ENCODE data around the gene SNX25. TPM values are rescaled to one million over a fixed set of nuclear protein-coding genes. Genes with fewer than 3 reads are reported as not detected.

The SNX25 gene
- total RNA-seq, 1 donor from 2014 or later = 74.7 TPM

- ATAC-seq = peak; percentile 57 to 80
- intact Hi-C loops (cut with DNase I) = no loop called here
- Histone ChIP-seq H3K27ac (peak overlapping the region; percentile 38), H3K9me3 (peaks cover 5% of the 10 kb centered on the region), H3K4me1 (peaks cover 6% of the 10 kb centered on the region), H3K36me3 (no peaks in the 10 kb centered on the region), H3K4me3 (no peak overlapping the region), H3K27me3 (ENCODE audit: low read depth) (no peaks in the 10 kb centered on the region)
- DNase-seq = no peak
- no peak for TF ChIP-seq CTCF (IDR thresholded peaks at IDR 0.05)
Measured at GRCh38 chr4:185383451-185383850, 174.1 kb downstream of the SNX25 start.

- DNase-seq = no peak
- peaks cover 6% of the 10 kb centered on the region for H3K4me1 ChIP-seq
- H3K27me3 ChIP-seq (ENCODE audit: low read depth) = no peaks in the 10 kb centered on the region
- peak overlapping the region; percentile 38 for H3K27ac ChIP-seq
- intact Hi-C loops (cut with DNase I) = no loop called here
- ATAC-seq = no peak
- TF ChIP-seq CTCF (IDR thresholded peaks at IDR 0.05) = no peak
- no peak overlapping the region for H3K4me3 ChIP-seq
- no peaks in the 10 kb centered on the region for H3K36me3 ChIP-seq
- peaks cover 5% of the 10 kb centered on the region for H3K9me3 ChIP-seq
Measured at GRCh38 chr4:185384061-185384460, 174.7 kb downstream of the SNX25 start.

GRCh38 chr4:185384930-185385331 is 175.5 kb downstream of the SNX25 start:
- Histone ChIP-seq H3K36me3 (no peaks in the 10 kb centered on the region), H3K9me3 (peaks cover 5% of the 10 kb centered on the region), H3K27me3 (ENCODE audit: low read depth) (no peaks in the 10 kb centered on the region), H3K4me3 (no peak overlapping the region), H3K27ac (peak overlapping the region; percentile 38), H3K4me1 (peaks cover 6% of the 10 kb centered on the region)
- intact Hi-C loops (cut with DNase I) = no loop called here
- no peak for DNase-seq
- TF ChIP-seq CTCF (IDR thresholded peaks at IDR 0.05) = no peak
- no peak for ATAC-seq

GRCh38 chr4:185387957-185388356 is 178.6 kb downstream of the SNX25 start:
- intact Hi-C loops (cut with DNase I) = no loop called here

DNA sequence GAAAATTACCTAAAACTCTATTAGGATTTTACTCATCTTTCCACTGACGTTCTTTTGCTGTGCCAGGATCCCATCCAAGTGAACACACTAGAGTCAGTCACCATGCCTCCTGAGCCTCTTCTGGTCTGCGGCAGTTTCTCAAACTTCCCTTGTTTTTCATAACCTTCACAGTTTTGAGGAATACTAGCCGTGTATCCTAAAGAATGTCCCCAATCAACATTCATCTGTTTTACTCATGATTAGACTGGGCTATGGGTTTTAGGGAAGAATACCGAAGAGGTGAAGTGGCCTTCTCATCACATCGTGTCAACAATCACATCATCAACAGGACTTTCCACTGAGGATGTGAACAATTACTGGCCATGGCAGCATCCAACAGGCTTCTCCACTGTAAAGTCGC is 181.5 kb downstream of the SNX25 start:
- TF ChIP-seq CTCF (IDR thresholded peaks at IDR 0.05) = no peak
- no peaks in the 10 kb centered on the region for H3K36me3 ChIP-seq
- DNase-seq (no peak), ATAC-seq (no peak)
- H3K27me3 ChIP-seq (ENCODE audit: low read depth) = no peaks in the 10 kb centered on the region
- no peaks in the 10 kb centered on the region for H3K4me1 ChIP-seq
- H3K4me3 ChIP-seq = no peak overlapping the region
- intact Hi-C loops (cut with DNase I) = no loop called here
- H3K9me3 ChIP-seq = no peaks in the 10 kb centered on the region
- H3K27ac ChIP-seq = no peak overlapping the region

More at GRCh38 chr4:185387957-185388356, 178.6 kb downstream of the SNX25 start:
- TF ChIP-seq CTCF (IDR thresholded peaks at IDR 0.05) = no peak
- Histone ChIP-seq H3K4me3 (no peak overlapping the region), H3K9me3 (no peaks in the 10 kb centered on the region), H3K27me3 (ENCODE audit: low read depth) (no peaks in the 10 kb centered on the region), H3K4me1 (peaks cover 6% of the 10 kb centered on the region), H3K36me3 (no peaks in the 10 kb centered on the region), H3K27ac (no peak overlapping the region)
- ATAC-seq (peak in 1 of 2 donors; percentile 8), DNase-seq (no peak)

- H3K4me3 ChIP-seq = no peak overlapping the region
- no peak for ATAC-seq
- no peaks in the 10 kb centered on the region for H3K36me3 ChIP-seq
- no peaks in the 10 kb centered on the region for H3K9me3 ChIP-seq
- no peak for TF ChIP-seq CTCF (IDR thresholded peaks at IDR 0.05)
- peaks cover 4% of the 10 kb centered on the region for H3K4me1 ChIP-seq
- DNase-seq = no peak
- H3K27me3 ChIP-seq (ENCODE audit: low read depth) = no peaks in the 10 kb centered on the region
- intact Hi-C loops (cut with DNase I) = no loop called here
- H3K27ac ChIP-seq = no peak overlapping the region
Measured at GRCh38 chr4:185392156-185392555, 182.8 kb downstream of the SNX25 start.

Data from lower lobe of right lung (tissue), 2 donors.